Stimulated activated CD8-positive, alpha-beta memory T cell treated with anti-CD3 and anti-CD28 coated beads, Interleukin-7, amount 100 ng/mL, for 24 hours (primary cell): ENCODE results near the gene TEX47.

Experiments
- DNase-seq: peaks from one replicate; pipeline ENCODE4 v3.0.0-alpha.2; 2020; ENCODE audit warnings: low read depth

Gene TEX47

GRCh38 chr7:88795553-88795952, at the start of gene TEX47:
Gene TEX47, minus strand, starts transcription at chr7:88795737. Its CDS starts 795 bp downstream, at chr7:88794942.
- no peak for DNase-seq

- DNase-seq: no peak
Observed at GRCh38 chr7:88845091-88845490, 49.6 kb upstream of the TEX47 start.

- no peak for DNase-seq
Observed at GRCh38 chr7:88842201-88842600, 46.7 kb upstream of the TEX47 start.

GRCh38 chr7:88835147-88835728, 39.7 kb upstream of the TEX47 start:
- DNase-seq: no peak

GRCh38 chr7:88826222-88826621, 30.7 kb upstream of the TEX47 start:
- DNase-seq: no peak

GRCh38 chr7:88818552-88818951, 23.0 kb upstream of the TEX47 start:
- no peak for DNase-seq

- no peak for DNase-seq
Observed at GRCh38 chr7:88806280-88807037, 10.9 kb upstream of the TEX47 start.

- DNase-seq: no peak
Observed at GRCh38 chr7:88801046-88801445, 5.5 kb upstream of the TEX47 start.

- DNase-seq: no peak
Observed at GRCh38 chr7:88792361-88792760, 3.2 kb downstream of the TEX47 start.

- DNase-seq: no peak
Observed at GRCh38 chr7:88791891-88792290, 3.6 kb downstream of the TEX47 start.

- no peak for DNase-seq
Observed at GRCh38 chr7:88789480-88790064, 6.0 kb downstream of the TEX47 start.

- no peak for DNase-seq
Observed at GRCh38 chr7:88787777-88788176, 7.8 kb downstream of the TEX47 start.

GRCh38 chr7:88775838-88776237, 19.7 kb downstream of the TEX47 start:
- DNase-seq: no peak

- no peak for DNase-seq
Observed at GRCh38 chr7:88772776-88773175, 22.8 kb downstream of the TEX47 start.

GRCh38 chr7:88771417-88771816, 24.1 kb downstream of the TEX47 start:
- no peak for DNase-seq

- no peak for DNase-seq
Observed at GRCh38 chr7:88761779-88762178, 33.8 kb downstream of the TEX47 start.

GRCh38 chr7:88760136-88760515, 35.4 kb downstream of the TEX47 start:
- DNase-seq: no peak

GRCh38 chr7:88759230-88760135, 36.1 kb downstream of the TEX47 start, which contains the start of gene ZNF804B:
Gene ZNF804B, plus strand, starts transcription at chr7:88759700. Its CDS starts 277 bp downstream, at chr7:88759977.
- no peak for DNase-seq

GRCh38 chr7:88758381-88759229, 36.9 kb downstream of the TEX47 start:
- no peak for DNase-seq

- no peak for DNase-seq
Observed at GRCh38 chr7:88757371-88757770, 38.2 kb downstream of the TEX47 start.

- no peak for DNase-seq
Observed at GRCh38 chr7:88756802-88757201, 38.7 kb downstream of the TEX47 start.
